Colonic mucosa (tissue), 4 donors: ENCODE data around the gene FAM3B. TPM values are rescaled to one million over a fixed set of nuclear protein-coding genes. Genes with fewer than 3 reads are reported as not detected.

Experiments
- DNase-seq: peaks from one replicate; pipeline ENCODE4 v3.0.0-alpha.2; 2020
- H3K27ac ChIP-seq: fragments of 200-600 bp; one replicate; pipeline ENCODE4 v1.8.0; 2021
- H3K27me3 ChIP-seq: fragments of 200-600 bp; one replicate; pipeline ENCODE4 v1.8.0; 2021
- H3K36me3 ChIP-seq: fragments of 200-600 bp; one replicate; pipeline ENCODE4 v1.8.0; 2021
- H3K4me1 ChIP-seq: fragments of 200-600 bp; one replicate; pipeline ENCODE4 v1.8.0; 2021; ENCODE audit warnings: mild to moderate bottlenecking
- H3K4me3 ChIP-seq: fragments of 200-600 bp; one replicate; pipeline ENCODE4 v1.8.0; 2021
- H3K9ac ChIP-seq, 2 donors: one replicate each; pipeline ENCODE4 v1.7.0; 2013; ENCODE audit warnings: control low read depth in 2 of 2, low read depth in 2 of 2, low read length in 2 of 2
- H3K9me3 ChIP-seq: fragments of 200-600 bp; one replicate; pipeline ENCODE4 v1.8.0; 2021
- intact Hi-C: fragments of 100-400 bp; cut with DNase I; formaldehyde crosslinking; loops from one replicate; pipeline ENCODE4 v1.14.1; 2022
- total RNA-seq, 2 donors: library from RNA; stranded (reverse); fragmentation: NEBNext Ultra II Directional in 1 of 2; extraction: Animal tissue kit (Norgen Biotek cat#: 25700) in 1 of 2; gene quantifications; one replicate each; pipeline ENCODE4 v1.2.1, GENCODE V29; 2021
- TF ChIP-seq, protein P1 (sequence below): fragments of 200-600 bp; IDR thresholded peaks from one replicate; pipeline ENCODE4 v1.8.0; 2022; ENCODE audit warnings: antibody characterized with exemption, mild to moderate bottlenecking
- donor health status: healthy.
- donor health status: DM: no; HTN: no; CAD: no.
- donor health status: DM: no; HTN: no; CAD: no.

Gene FAM3B
- total RNA-seq, 2 donors from 2014 or later = 0.35 to 0.90 TPM

DNA sequence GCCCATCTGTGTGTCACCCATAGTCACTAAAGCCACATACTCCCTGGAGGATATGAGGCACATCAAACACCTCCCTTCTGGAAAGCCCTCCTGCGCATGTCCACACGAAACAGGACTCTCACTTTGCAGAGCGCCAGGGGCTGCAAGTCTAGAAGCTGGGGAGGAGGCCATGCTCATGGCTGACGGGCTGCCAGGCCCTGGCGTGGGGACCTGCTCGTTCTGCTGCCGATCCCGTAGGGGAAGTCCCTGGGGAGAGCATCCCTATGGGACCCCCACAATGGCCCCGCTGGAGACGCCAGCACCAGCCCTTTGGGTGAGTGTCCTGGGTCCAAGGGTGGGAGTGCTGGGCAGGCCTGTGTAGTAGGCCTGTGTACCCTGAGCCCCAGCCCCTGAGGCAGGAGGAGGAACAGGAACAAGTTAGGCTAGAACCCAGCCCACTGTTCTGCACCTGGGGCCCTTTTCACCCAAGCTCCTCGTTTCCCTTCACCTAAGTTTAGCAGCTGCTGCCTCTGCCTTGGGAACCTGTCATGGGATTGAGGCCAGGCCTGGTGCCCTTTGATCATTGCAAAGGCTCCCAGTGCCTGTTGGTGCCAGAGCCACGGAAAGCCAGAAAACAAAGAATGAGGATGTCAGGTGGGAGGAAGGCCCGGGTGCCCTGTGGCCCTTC is 9.9 kb downstream of the FAM3B start:
- Histone ChIP-seq H3K9me3 (no peaks in the 10 kb centered on the region), H3K4me1 (no peaks in the 10 kb centered on the region), H3K27me3 (no peaks in the 10 kb centered on the region), H3K36me3 (no peaks in the 10 kb centered on the region), H3K27ac (no peak overlapping the region), H3K4me3 (no peak overlapping the region), H3K9ac (no peak overlapping the region)
- intact Hi-C loops = no loop called here
- no peak for DNase-seq
- TF ChIP-seq, protein P1, sequence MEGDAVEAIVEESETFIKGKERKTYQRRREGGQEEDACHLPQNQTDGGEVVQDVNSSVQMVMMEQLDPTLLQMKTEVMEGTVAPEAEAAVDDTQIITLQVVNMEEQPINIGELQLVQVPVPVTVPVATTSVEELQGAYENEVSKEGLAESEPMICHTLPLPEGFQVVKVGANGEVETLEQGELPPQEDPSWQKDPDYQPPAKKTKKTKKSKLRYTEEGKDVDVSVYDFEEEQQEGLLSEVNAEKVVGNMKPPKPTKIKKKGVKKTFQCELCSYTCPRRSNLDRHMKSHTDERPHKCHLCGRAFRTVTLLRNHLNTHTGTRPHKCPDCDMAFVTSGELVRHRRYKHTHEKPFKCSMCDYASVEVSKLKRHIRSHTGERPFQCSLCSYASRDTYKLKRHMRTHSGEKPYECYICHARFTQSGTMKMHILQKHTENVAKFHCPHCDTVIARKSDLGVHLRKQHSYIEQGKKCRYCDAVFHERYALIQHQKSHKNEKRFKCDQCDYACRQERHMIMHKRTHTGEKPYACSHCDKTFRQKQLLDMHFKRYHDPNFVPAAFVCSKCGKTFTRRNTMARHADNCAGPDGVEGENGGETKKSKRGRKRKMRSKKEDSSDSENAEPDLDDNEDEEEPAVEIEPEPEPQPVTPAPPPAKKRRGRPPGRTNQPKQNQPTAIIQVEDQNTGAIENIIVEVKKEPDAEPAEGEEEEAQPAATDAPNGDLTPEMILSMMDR = no peak

DNA sequence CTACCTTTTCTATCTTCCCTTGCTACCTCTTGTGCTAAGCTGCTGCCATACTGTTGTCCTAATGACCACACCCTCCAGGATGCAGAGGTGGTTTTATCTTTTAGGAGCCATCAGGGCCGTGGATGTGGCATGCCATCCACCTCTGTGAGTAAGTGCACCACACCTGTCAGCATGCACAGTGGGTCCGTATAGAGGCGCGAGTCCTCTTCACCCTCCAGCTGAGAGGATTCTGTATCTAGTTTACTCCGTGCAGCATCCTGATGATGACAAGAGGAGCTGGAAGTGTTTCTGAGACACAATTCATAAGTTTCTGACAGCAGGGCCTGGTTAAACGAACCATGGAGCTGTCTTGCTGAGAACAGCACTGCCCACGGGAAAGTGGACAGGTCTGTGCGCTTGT is 11.2 kb downstream of the FAM3B start:
- TF ChIP-seq, protein P1 = no peak
- Histone ChIP-seq H3K9ac (no peak overlapping the region), H3K27ac (no peak overlapping the region), H3K4me3 (no peak overlapping the region), H3K9me3 (no peaks in the 10 kb centered on the region), H3K36me3 (no peaks in the 10 kb centered on the region), H3K4me1 (no peaks in the 10 kb centered on the region), H3K27me3 (no peaks in the 10 kb centered on the region)
- intact Hi-C loops = no loop called here
- DNase-seq = no peak

- no peak for DNase-seq
- Histone ChIP-seq H3K27ac (no peak overlapping the region), H3K4me3 (no peak overlapping the region), H3K9ac (no peak overlapping the region), H3K27me3 (no peaks in the 10 kb centered on the region), H3K36me3 (no peaks in the 10 kb centered on the region), H3K4me1 (no peaks in the 10 kb centered on the region), H3K9me3 (no peaks in the 10 kb centered on the region)
- TF ChIP-seq, protein P1 = no peak
- intact Hi-C loops = no loop called here
These were observed 12.3 kb downstream of the FAM3B start for GRCh38 chr21:41328660-41329607.

DNA sequence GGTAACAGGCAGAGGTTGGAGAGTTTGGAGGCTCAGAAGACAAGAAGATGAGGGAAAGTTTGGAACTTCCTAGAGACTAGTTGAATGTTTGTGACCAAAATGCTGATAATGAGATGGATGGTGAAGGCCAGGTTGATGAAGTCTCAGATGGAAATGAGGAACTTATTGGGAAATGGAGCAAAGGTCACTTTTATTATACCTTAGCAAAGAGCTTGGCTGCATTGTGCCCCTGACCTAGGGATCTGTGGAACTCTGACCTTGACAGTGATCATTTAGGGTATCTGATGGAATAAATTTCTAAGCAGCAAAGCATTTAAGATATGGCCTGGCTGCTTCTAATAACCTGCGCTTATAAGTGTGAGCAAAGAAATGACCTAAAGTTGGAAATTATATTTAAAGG is 17.2 kb downstream of the FAM3B start:
- H3K4me3 ChIP-seq = no peak overlapping the region
- H3K27me3 ChIP-seq = no peaks in the 10 kb centered on the region
- H3K36me3 ChIP-seq = no peaks in the 10 kb centered on the region
- no peak for DNase-seq
- intact Hi-C loops = no loop called here
- H3K9me3 ChIP-seq = no peaks in the 10 kb centered on the region
- TF ChIP-seq, protein P1 = no peak
- H3K27ac ChIP-seq = no peak overlapping the region
- no peaks in the 10 kb centered on the region for H3K4me1 ChIP-seq
- H3K9ac ChIP-seq = no peak overlapping the region

DNA sequence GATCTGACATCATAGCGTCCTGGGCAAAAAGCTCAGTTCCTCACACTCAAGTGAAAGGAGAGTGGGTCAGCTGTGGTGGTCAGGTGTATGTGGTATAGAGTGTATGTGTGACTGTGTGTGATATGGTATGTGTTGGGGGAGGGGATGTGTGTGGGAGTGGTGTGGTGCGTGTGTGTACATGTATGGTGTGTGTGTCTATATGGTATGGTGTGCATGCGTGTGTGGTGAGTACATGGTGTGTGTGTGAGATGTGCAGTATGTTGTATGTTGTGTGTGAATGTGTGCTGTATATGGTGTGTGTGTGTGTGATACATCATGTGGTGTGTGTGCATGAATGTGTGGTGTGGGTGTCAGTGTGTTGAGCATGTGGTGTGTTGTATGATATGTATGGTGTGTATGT is 20.9 kb downstream of the FAM3B start:
- TF ChIP-seq, protein P1 = no peak
- H3K9me3 ChIP-seq = no peaks in the 10 kb centered on the region
- H3K27ac ChIP-seq = no peak overlapping the region
- intact Hi-C loops = no loop called here
- H3K36me3 ChIP-seq = no peaks in the 10 kb centered on the region
- no peak overlapping the region for H3K9ac ChIP-seq
- H3K4me1 ChIP-seq = no peaks in the 10 kb centered on the region
- no peak for DNase-seq
- no peak overlapping the region for H3K4me3 ChIP-seq
- no peaks in the 10 kb centered on the region for H3K27me3 ChIP-seq
